MM.1S (cell line): ENCODE results near the gene WDFY2.

ENCODE experiments used
- CTCF ChIP-seq: fragments of 300-600 bp; sonication (generic); IDR thresholded peaks from 2 replicates; pipeline ENCODE4 v1.5.1; 2016; ENCODE audit warnings: antibody characterized with exemption, low read length, mixed read lengths
- EZH2 ChIP-seq: fragments of 300-600 bp; sonication (generic); optimal IDR thresholded peaks from 2 replicates; pipeline ENCODE3; 2017; ENCODE audit warnings: low read depth, mild to moderate bottlenecking, antibody characterized with exemption, low read length, mixed read lengths

DNA sequence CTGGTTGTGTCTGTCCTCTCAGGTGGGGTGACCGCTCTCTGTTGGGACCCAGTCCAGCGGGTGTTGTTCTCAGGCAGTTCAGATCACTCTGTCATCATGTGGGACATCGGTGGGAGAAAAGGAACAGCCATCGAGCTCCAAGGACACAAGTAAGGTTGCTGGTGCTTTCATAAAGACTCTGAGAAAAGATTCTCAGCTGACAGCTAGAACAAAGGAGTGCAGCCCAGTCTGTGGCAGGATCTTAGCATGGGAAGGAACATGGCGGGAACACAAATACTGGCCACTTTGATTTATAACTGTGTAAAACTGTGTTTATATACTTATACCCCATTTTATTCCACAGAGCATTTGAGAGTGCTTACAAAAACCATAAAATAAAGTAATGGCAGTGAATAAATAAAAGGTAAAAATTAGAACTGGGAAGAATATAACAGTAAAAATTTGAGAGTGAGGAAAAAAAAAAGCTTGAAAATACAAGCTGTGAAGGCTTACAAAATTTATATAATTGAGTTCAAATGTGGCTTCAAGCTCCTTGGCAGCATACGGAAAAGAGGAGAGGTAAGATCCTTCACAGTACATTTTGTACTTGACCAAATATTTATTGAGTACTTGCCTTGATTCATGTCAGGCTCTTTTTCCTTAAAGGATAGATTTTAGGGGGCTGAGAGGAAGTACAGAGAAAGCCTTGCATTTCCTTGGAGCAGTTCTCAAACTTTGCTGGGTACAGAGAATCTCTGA lies 154.9 kb downstream of the WDFY2 start:
- no peak for TF ChIP-seq CTCF
- TF ChIP-seq EZH2 = no peak
